Measurements from ENCODE around the gene DCBLD2. TPM values are rescaled to one million over a fixed set of nuclear protein-coding genes. Genes with fewer than 3 reads are reported as not detected.

DCBLD2 gene
- total RNA-seq, 3 donors from 2014 or later, result 9.6 to 34.8 (median 17.5) TPM

DNA sequence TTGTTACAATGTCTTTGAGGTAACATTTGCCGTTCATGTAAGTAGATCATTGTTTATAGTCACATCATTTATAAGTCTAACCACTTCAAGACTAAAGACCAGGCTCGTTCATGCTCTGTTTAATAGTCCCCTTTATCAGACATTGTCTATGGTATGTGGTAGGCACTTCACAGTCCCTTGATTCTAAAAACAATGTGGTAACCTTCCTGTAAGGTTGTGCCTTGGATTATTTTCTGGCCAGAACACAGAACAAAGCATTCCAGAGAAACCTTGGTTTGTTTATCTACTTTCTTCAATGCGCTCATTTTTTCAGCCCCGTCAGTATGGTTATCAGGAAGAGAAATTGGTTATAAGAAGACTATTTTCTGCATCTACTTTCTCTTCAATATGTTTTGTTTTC is 154.6 kb downstream of the DCBLD2 start:
- DNase-seq (no peak), ATAC-seq (no peak)
- Histone ChIP-seq H3K36me3 (ENCODE audit: low read depth) (no peaks in the 10 kb centered on the region), H3K4me1 (ENCODE audit: low read depth) (no peaks in the 10 kb centered on the region), H3K4me3 (no peak overlapping the region), H3K9me3 (no peaks in the 10 kb centered on the region)
- TF ChIP-seq, protein P1, sequence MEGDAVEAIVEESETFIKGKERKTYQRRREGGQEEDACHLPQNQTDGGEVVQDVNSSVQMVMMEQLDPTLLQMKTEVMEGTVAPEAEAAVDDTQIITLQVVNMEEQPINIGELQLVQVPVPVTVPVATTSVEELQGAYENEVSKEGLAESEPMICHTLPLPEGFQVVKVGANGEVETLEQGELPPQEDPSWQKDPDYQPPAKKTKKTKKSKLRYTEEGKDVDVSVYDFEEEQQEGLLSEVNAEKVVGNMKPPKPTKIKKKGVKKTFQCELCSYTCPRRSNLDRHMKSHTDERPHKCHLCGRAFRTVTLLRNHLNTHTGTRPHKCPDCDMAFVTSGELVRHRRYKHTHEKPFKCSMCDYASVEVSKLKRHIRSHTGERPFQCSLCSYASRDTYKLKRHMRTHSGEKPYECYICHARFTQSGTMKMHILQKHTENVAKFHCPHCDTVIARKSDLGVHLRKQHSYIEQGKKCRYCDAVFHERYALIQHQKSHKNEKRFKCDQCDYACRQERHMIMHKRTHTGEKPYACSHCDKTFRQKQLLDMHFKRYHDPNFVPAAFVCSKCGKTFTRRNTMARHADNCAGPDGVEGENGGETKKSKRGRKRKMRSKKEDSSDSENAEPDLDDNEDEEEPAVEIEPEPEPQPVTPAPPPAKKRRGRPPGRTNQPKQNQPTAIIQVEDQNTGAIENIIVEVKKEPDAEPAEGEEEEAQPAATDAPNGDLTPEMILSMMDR (IDR thresholded peaks at IDR 0.05), result no peak
- intact Hi-C loops (cut with DNase I, micrococcal nuclease), result no loop called here

- TF ChIP-seq, protein P1 (IDR thresholded peaks at IDR 0.05), result no peak
- ATAC-seq, result no peak
- DNase-seq, result no peak
- no peaks in the 10 kb centered on the region for H3K36me3 ChIP-seq (ENCODE audit: low read depth)
- intact Hi-C loops (cut with DNase I, micrococcal nuclease), result no loop called here
- H3K9me3 ChIP-seq, result no peaks in the 10 kb centered on the region
- H3K4me3 ChIP-seq, result no peak overlapping the region
- H3K4me1 ChIP-seq (ENCODE audit: low read depth), result no peaks in the 10 kb centered on the region
These were observed 155.4 kb downstream of the DCBLD2 start for GRCh38 chr3:98746122-98746521.

Other genes starting within 250 kb of the DCBLD2 start
- gene ST3GAL6, start 138.4 kb downstream of the DCBLD2 start, total RNA-seq, result 10 to 100 TPM in 1 of 3 donors, 1 to 10 TPM in 2; 1.4 to 10.9 (median 2.3) TPM

All from mucosa of descending colon (tissue), 3 donors.